Endodermal cell (in vitro differentiated cells): ENCODE measurements around the gene MAGOHB. TPM values are rescaled to one million over a fixed set of nuclear protein-coding genes. Genes with fewer than 3 reads are reported as not detected.

ENCODE experiments used
- DNase-seq: peaks from one replicate; pipeline ENCODE4 v3.0.0-alpha.2; 2017
- H3K27ac ChIP-seq: 2 replicates; pipeline ENCODE4 v1.5.1; 2013; ENCODE audit warnings: mild to moderate bottlenecking, low read depth, low read length, moderate library complexity
- H3K27me3 ChIP-seq: 2 replicates; pipeline ENCODE4 v1.6.1; 2013; ENCODE audit warnings: mild to moderate bottlenecking, low read length, moderate library complexity; ENCODE audit not compliant: insufficient read depth, control insufficient read depth, poor library complexity, severe bottlenecking
- H3K36me3 ChIP-seq: 2 replicates; pipeline ENCODE4 v1.7.0; 2013; ENCODE audit warnings: mild to moderate bottlenecking, low read length, moderate library complexity; ENCODE audit not compliant: control insufficient read depth, insufficient read depth
- H3K4me1 ChIP-seq: one replicate; pipeline ENCODE4 v1.7.0; 2013; ENCODE audit warnings: low read length; ENCODE audit not compliant: control insufficient read depth, insufficient read depth
- H3K4me3 ChIP-seq: 2 replicates; pipeline ENCODE4 v1.5.1; 2013; ENCODE audit warnings: mild to moderate bottlenecking, low read length, moderate library complexity
- H3K9ac ChIP-seq: 2 replicates; pipeline ENCODE4 v1.6.1; 2013; ENCODE audit warnings: mild to moderate bottlenecking, low read length, moderate library complexity; ENCODE audit not compliant: poor library complexity, severe bottlenecking; ENCODE audit errors: extremely low read depth
- H3K9me3 ChIP-seq: 2 replicates; pipeline ENCODE4 v1.6.1; 2013; ENCODE audit warnings: mild to moderate bottlenecking, low read length, moderate library complexity; ENCODE audit not compliant: control insufficient read depth
- H3K27ac Mint-ChIP-seq: 2 replicates; pipeline ENCODE4 v1.8.0; 2020; ENCODE audit warnings: mixed read lengths
- H3K27me3 Mint-ChIP-seq: 2 replicates; pipeline ENCODE4 v1.8.0; 2021; ENCODE audit warnings: mild to moderate bottlenecking, mixed read lengths; ENCODE audit not compliant: insufficient read depth
- H3K36me3 Mint-ChIP-seq: 2 replicates; pipeline ENCODE4 v1.8.0; 2020; ENCODE audit warnings: low read depth, mixed read lengths
- H3K4me1 Mint-ChIP-seq: 2 replicates; pipeline ENCODE4 v1.8.0; 2020; ENCODE audit warnings: mixed read lengths
- H3K4me3 Mint-ChIP-seq: 2 replicates; pipeline ENCODE4 v1.8.0; 2020; ENCODE audit warnings: mild to moderate bottlenecking, moderate library complexity, mixed read lengths
- H3K9me3 Mint-ChIP-seq: 2 replicates; pipeline ENCODE4 v1.8.0; 2020; ENCODE audit warnings: mild to moderate bottlenecking, mixed read lengths
- CTCF ChIP-seq: fragments of 200-600 bp; sonication (generic); conservative IDR thresholded peaks from 2 replicates; pipeline ENCODE4 v1.5.0; 2021; ENCODE audit warnings: antibody characterized with exemption, mild to moderate bottlenecking
- WGBS, 2 experiments: methylation state at CpG; one replicate each; pipeline versions ENCODE4 v1.1.5 to v1.1.7; 2013; ENCODE audit warnings: missing lambda C conversion rate in 2 of 2, mixed read lengths in 1 of 2; ENCODE audit not compliant: insufficient coverage in 1 of 2, insufficient read length in 1 of 2; 5-methylcytosine and 5-hydroxymethylcytosine counted together
- total RNA-seq, 2 donors: library from RNA; stranded (reverse); fragmentation: NEBNext Ultra II Directional in 1 of 2; extraction: Animal tissue kit (Norgen Biotek cat#: 25700) in 1 of 2; gene quantifications; 2 replicates in 1 of 2; 3 replicates in 1 of 2; pipeline ENCODE4 v1.2.1, GENCODE V29; 2021

MAGOHB gene
- total RNA-seq, 2 donors from 2014 or later: 53.8 to 75.8 TPM

GRCh38 chr12:10600988-10601387, 12.4 kb downstream of the MAGOHB start:
- Histone ChIP-seq H3K4me3 (no peak overlapping the region), H3K9me3 (no peaks in the 10 kb centered on the region), H3K27ac (no peak overlapping the region), H3K4me1 (no peaks in the 10 kb centered on the region), H3K36me3 (peaks cover 28% of the 10 kb centered on the region), H3K27me3 (no peaks in the 10 kb centered on the region), H3K9ac (no peak overlapping the region)
- no peak overlapping the region for H3K27ac Mint-ChIP-seq
- no peaks in the 10 kb centered on the region for H3K4me1 Mint-ChIP-seq
- H3K27me3 Mint-ChIP-seq: no peaks in the 10 kb centered on the region
- no peak overlapping the region for H3K4me3 Mint-ChIP-seq
- H3K9me3 Mint-ChIP-seq: no peaks in the 10 kb centered on the region
- peaks cover 27% of the 10 kb centered on the region for H3K36me3 Mint-ChIP-seq
- TF ChIP-seq CTCF: no peak
- WGBS, 2 experiments: 90 to 100% methylated on average over 1 to 6 of the region's 6 CpGs
- DNase-seq: no peak

- Mint-ChIP-seq H3K4me3 (no peak overlapping the region), H3K4me1 (no peaks in the 10 kb centered on the region), H3K27me3 (no peaks in the 10 kb centered on the region), H3K36me3 (peaks cover 10% of the 10 kb centered on the region), H3K27ac (no peak overlapping the region), H3K9me3 (no peaks in the 10 kb centered on the region)
- no peak for DNase-seq
- Histone ChIP-seq H3K9me3 (no peaks in the 10 kb centered on the region), H3K4me3 (no peak overlapping the region), H3K27ac (no peak overlapping the region), H3K36me3 (peaks cover 6% of the 10 kb centered on the region), H3K27me3 (no peaks in the 10 kb centered on the region), H3K9ac (no peak overlapping the region), H3K4me1 (no peaks in the 10 kb centered on the region)
- no peak for TF ChIP-seq CTCF
- 100% methylated on average over 1 of the region's 2 CpGs; no CpG with 5 or more reads in 1 of the 2 experiments for WGBS, 2 experiments
Measured at GRCh38 chr12:10595881-10596280, 17.5 kb downstream of the MAGOHB start.

DNA sequence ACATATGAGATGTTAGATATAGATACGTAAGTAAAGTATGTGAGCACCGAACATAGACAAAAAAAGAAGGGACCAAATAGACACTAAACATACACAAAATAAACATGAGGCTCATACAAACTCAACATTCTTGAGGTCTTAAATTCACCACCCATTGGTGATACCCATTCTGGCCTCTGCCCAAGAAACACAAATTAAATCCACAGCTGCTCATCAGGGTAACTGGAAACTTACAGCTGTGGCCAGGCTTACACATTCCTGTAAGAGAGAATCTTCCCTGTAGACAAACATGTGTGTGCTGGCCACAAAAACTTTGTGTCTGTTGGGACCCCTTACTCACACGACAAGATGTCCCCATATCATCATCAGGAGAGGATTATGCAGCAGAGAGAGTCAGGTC, 22.4 kb downstream of the MAGOHB start:
- no peaks in the 10 kb centered on the region for H3K36me3 ChIP-seq
- H3K36me3 Mint-ChIP-seq: peaks cover 11% of the 10 kb centered on the region
- no peak overlapping the region for H3K9ac ChIP-seq
- no peak overlapping the region for H3K4me3 Mint-ChIP-seq
- H3K27me3 Mint-ChIP-seq: no peaks in the 10 kb centered on the region
- H3K4me1 ChIP-seq: no peaks in the 10 kb centered on the region
- DNase-seq: no peak
- H3K27ac Mint-ChIP-seq: no peak overlapping the region
- H3K9me3 ChIP-seq: no peaks in the 10 kb centered on the region
- no peak overlapping the region for H3K27ac ChIP-seq
- H3K4me1 Mint-ChIP-seq: no peaks in the 10 kb centered on the region
- WGBS, 2 experiments: 98% methylated on average over 3 of the region's 3 CpGs; no CpG with 5 or more reads in 1 of the 2 experiments
- H3K27me3 ChIP-seq: no peaks in the 10 kb centered on the region
- H3K4me3 ChIP-seq: no peak overlapping the region
- H3K9me3 Mint-ChIP-seq: no peaks in the 10 kb centered on the region
- TF ChIP-seq CTCF: no peak
